Activated CD4-positive, alpha-beta T cell treated with anti-CD3 and anti-CD28 coated beads for 24 hours (primary cell): ENCODE results near the gene CFAP57.

Experiments
- DNase-seq, 2 donors: peaks; one replicate each; pipeline ENCODE4 v3.0.0-alpha.2; 2020; ENCODE audit warnings: low read depth in 2 of 2

Gene CFAP57

DNA sequence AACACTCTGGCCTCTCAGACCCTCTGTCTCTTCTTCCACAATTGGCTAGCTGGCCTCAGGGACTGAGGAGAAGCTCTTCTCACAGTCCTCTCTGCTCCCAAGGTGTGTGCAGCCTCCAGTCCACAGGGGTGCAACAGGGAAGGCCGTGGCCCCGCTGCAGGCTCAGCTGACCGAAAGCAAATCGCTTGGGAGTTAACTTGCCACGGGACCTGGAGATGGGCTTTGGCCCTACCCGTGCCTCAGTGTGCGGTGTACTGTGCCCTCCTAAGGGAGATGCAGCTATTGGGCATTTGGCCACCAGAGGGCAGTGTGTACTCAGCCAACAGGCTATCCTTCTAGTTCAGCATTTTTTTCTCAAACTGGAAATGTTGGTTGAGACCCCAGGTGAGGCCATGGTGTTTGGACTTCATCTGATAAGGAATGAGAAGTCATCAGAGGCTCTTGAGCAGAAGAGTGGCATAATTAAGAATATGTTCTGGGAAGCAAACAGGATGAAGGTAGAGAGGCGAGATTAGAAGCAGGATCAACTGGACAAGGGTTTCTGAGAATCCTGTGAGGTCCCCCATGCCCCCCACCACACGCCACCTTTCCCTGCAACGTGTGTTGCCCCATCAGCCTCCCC lies 55.1 kb downstream of the CFAP57 start:
- DNase-seq: peak; percentile 85

DNA sequence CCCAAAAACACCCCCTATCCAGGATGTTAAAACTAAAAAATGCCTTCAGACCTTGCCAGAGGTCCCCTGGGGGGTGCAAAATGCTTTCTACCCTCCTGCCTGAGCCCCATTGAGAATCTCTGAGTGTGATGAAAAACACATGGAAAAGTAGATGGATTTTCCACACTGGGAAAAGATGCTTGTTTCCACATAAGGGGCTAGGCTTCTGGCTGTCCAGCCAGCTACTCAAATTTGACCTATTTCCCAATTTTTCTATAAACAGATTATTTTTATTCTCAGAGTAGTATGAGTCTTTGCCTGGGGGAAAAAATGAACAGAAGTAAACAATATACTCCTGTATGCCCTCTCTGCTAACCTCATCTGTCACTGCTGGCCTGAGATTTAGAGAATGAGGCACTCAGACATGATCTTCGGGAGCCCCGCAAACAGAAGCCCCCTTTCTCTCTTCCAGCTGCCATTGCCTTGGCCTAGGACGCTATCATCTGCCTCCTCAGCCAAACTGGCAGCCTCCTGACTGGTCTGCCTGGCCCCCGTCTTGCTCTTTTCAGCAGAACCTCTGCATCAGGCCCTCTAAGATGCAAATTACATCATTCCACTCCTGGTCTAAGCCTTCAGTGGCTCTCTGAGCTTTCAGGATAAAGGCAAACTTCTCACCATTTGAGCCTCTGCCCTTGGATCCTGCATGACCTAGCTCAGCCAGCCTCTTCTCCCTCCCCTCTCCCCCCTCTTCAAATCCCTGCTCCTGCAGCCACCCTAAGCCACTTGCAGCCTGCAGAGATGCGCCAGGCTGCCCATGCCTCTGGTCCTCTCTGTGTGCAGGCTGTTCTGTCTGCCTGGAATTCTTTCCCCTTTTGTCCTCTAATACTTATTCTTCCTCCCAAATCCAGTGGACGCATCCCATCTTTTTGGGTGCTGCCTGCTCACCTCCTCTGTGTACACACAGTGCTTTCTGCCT lies 58.0 kb downstream of the CFAP57 start:
- DNase-seq: no peak

DNA sequence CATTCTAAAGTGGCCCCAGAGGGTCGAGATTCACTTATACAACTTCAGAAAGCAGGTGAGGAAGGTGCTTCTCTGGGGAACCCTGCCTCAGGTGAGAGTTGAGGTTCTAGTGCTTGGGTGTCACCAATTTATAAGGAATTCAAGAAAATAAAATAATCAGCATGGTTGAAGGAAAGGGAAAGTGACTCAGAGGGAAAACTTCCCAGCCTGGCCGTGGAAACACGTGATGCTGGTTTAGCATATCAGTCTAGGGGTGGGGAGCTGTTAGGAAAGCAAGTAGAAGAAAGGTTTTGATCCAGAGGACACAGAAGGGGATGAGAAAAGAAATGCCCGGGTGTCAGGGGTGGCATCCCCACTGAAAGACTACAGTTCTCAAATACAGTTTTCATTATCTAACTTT lies 59.9 kb downstream of the CFAP57 start:
- DNase-seq: no peak

DNA sequence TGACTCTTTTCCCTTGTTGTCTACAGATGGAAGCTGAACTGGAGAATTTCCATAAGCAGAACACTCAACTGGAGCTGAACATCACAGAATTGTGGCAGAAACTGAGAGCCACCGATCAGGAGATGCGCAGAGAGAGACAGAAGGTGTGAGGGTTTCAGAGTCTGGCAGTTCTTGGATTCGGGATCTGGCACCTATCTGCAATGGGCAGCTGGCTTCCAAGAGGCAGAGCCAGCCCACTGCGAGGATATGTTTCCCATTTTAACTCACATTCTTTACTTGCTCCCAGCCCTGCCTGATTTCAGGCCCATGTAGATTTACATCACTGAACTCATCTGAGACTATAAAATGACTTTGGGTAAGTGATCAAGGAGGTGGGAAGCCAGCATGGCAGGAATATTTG lies 60.4 kb downstream of the CFAP57 start:
- no peak for DNase-seq

DNA sequence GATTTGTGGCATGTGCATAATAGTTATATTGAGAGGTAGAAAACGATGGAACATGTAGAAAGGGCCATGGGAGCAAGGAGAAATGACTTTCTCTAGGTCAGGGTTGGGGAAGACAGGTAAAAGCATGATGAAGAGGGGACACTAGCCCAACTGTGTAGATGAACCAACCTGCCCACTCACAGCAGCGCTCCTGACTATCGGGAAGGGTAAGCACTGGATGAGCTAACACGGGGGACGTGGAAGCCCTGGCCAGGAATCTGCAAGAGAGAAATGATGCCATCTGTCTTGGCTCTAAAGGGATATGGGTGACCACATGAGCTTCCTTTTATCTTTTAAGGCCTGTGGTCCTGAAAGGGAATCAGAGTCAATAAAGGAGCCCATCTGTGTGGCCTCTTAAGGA lies 61.5 kb downstream of the CFAP57 start:
- no peak for DNase-seq

DNA sequence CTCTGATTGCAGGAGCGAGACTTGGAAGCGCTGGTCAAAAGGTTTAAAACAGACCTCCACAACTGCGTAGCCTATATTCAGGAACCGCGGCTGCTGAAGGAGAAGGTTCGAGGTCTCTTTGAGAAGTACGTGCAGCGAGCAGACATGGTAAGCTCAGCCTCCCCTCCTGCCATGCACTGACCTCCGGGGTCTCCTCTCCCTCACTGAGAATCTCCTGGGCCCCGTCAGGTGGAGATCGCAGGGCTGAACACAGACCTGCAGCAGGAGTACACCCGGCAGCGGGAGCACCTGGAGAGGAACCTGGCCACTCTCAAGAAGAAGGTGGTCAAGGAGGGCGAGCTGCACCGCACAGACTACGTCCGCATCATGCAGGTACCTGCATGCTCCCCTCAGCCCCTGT lies 62.1 kb downstream of the CFAP57 start:
- DNase-seq: no peak

DNA sequence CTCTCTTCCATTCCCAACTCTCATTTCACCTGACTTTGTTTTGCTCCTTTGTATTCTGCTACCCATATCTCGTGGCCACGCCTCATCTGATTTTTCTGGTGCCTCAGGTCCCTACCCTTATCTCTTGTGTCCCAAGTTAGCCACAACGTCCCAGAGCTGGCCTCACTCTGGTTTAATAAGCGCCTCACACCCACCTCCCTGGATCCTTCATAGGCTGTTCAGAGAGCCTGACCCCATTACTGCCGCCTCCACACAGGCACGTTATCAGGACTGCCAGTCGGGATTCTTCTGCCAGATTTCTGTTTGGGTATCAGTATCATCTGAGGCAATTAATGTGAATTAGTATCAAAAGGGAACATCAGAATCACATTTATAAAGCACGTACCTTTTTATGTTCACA lies 62.9 kb downstream of the CFAP57 start:
- no peak for DNase-seq

DNA sequence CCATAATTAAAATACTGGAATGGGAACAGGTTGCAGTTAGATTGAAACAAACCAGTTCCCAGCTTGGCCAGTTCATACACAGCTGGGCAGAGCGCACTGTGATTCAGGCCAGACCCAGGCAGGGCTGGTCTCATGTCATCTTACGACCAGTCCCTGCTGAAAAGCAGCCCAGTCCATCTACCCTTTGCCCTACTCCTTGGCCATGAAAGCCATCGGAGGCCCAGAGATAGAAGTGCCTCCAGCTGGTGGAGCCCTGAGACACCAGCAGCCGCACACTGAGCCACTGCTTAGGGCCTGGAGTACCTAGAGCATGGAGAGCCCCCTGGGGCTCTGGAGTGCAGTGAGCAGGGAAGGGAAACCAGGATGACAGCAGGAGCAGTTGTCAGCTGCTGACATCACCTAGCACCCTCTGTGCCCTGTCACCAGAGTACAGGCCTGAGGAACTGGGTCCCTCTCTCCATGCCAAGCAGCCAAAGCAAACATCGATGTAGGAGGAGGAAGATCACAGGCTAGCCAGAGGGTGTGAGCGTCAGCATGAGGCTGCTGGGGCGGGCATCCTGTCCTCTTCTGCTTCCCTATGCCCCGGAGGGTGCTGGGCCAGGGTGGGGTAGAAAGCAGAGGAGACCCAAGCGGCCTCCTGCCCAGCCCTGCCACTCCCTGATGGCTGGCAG lies 63.5 kb downstream of the CFAP57 start:
- no peak for DNase-seq

DNA sequence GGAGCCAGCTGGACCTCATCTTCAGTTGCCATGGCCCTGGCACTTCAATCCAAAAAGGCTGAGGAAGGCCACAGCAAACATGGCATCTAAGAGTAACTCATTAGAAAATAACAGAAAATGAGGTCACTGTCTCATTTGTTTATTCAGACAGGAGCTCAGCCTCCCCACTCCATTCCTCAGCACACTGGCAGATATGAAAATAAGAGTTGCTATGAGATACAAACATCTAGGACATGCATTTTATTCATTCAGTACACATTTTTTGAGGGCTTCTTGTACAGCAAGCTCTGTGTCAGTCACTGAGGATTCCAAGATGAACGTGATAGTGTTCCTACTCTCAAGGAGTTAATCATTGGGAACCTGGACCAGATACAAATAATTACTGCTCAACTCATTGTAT lies 65.0 kb downstream of the CFAP57 start:
- DNase-seq: no peak

DNA sequence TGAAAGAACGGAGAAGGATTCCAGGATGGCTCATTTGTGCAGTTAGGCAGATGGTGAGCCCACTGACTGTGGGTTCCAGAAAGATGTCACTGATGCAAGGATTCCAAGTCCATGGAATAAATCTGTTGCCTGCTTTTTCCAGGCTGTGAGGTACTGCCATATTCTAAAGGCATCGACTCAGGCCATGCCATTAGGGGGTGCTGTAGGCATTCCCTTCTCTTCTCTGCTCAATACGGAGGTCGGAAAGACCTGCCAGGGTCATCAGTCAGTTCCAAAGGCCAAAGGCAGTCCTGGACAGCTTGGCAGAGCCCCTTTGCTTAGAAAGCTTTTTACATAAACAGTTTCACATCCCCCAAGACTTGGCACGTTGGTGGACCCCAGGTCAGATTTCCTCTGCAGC lies 66.0 kb downstream of the CFAP57 start:
- DNase-seq: peak in 1 of 2 donors; percentile 17

DNA sequence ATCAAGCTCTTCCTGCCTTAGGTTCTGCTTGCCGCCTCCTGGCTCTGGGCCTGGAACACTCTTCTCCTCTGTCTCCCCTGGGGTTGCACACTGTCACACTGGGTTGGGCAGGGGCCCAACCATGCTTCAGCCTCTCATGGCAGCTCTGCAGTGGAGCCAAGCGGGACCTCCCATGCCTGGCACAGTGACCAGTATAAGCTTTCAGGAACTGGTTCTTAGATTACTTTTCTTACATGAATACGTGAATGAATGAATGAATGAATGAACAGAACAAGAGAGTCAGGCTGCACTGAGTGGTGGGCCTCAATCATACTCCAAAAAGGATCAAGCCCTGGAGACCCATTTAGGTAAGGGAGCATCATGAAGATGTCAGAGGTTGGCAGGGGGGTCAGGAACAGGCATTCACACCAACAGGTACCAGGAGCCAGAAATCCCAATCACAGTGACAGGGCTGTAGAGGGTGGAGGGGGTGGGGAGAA lies 66.9 kb downstream of the CFAP57 start:
- no peak for DNase-seq

DNA sequence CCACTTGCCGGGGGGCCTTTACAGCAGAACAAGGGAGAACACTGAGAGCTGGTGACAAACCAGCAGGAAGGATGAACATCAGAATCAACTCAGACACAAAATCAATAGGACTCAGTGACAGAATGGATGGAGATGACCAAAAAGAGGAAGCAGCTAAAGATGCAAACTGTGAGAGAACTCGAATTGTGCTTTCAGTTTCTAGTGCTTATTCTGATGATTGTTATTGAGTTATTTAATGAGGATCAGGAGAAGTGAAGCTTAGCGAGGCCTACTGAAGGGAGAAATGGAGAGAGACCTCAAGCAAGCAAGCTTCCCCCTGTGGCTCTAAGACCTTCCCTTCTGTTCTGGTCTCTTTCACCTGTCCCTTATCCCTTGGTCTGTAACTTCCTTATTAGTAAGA lies 67.4 kb downstream of the CFAP57 start:
- DNase-seq: no peak

DNA sequence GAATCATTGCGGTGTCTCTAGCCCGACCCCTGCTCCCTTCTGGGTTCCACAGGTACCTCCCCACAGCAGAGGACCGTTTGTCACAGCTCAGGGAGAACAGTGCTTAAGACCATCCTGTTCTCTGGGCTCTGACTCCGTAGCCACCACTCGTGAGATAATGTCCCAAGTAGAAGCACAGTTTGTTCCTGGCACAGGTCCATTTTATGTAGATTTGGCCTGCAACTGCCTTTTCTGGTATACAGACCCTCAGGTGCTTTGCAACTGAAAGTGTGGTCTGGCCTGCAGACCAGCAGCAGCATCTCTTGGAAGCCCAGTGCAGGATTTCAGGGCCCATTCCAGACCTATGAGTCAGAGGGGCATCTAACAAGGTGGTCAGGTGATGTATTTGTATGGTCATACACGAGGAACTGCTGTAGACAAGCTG lies 69.3 kb downstream of the CFAP57 start:
- DNase-seq: no peak

DNA sequence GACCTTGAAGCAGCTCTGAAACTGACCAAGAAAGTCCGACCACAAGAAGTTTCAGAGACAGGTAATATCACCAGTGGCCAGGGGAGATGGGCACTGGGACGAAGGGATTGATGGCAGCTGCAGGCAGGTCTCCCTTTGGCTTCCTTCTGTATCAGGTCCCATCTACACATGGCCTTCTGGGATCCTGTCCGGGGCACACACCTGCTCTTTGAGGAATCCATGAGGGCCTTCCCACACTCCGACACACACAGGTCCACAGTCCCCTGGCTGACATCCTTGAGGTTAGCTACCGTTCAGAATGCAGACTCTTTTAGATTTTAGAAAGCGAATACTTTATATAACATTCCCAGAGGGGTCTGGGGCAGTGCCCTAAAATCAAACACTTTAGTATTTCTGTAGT lies 71.2 kb downstream of the CFAP57 start:
- DNase-seq: no peak

DNA sequence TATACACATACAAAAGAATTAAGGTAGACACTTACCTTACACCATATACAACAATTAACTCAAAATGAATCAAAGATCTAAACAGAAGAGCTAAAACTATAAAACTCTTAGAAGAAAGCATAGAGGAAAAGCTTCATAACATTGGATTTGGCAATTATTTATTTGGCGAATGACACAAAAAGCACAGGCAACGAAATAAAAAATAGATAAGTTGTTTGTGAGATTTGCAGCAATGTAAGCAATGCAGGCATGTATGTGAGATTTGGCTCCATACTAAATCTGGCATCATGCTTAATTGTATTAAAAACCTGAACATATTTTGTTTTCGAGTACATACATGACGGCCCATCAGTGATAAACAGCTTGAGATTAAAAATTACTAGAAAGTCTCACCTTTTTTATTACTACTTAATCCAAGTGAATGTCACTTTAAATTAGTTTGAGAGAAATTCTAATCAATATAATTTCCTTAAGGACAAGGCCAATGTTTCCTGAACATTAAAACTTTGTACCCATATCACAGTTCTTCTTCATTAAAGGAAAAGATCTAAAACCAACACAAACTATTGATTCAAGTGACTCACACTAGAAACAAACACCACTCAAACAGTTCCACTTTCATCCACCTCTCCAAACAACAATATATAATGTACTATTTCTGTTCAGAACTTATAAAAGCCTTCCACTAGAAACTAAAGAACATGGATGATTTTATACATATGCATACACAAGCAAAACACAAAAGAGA lies 74.5 kb downstream of the CFAP57 start:
- DNase-seq: no peak

DNA sequence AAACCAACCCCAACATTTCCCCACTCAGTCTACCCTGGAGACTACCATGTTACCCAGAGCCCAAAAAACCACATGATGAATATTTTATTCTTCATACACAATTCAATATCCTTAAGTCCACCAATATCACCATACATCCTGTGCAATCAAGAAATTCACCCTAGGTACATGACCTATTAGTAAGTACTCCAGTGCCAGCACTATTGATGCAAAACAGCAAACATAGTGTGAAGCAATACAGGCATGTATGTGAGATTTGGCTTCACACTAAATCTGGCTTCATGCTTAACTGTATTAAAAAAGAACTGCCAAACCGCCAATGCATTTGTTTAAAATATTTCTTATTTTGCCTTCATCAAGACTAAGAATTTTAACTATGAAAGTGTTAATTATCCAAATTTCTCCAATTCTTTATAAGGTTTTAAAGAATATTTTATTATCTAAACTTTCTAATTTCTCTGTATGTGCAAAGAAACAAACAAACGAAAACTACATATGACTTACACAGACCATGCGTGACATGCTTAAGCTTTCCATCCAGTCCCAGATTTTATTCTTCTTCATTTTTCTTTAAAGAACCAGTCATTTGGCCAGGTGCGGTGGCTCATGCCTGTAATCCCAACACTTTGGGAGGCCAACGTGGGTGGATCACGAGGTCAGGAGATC lies 75.3 kb downstream of the CFAP57 start:
- DNase-seq: no peak

DNA sequence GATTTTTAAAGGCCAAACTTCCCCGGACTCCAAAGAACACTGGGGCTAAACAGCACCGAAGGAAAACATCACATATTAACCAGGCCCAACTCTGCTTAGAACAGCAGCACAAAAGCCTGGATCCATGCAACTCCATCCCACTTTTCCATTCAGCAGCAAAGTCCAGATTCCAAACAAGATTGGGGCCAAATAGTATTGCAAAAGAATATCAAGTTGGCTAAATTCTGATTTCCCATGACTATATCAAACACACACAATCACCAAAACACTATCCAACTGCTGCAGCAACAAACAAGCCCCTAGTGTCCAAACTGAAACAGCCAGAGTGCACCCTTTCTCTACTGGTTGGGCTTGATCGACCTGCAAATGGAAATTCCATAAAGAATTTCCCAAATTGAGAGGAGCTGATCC lies 78.2 kb downstream of the CFAP57 start:
- DNase-seq: no peak

DNA sequence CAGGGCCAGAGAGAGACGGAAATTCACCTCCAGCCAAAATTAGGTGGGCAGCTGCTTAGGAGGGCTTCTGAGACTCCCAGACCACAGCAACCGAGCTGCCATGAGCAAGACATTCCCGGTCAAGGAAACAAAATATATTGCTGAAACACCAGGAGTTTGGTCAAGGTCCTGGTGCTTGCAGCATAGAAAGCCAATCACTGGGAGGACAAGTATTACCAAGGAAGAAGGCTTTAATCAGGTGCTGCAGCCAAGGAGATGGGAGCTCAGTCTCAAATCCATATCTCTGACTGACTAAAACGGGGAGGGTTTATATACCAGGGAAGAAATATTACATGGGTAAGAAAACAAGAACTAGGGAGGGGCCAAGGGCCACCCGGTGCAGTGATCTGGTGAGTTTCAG lies 78.9 kb downstream of the CFAP57 start:
- DNase-seq: no peak

DNA sequence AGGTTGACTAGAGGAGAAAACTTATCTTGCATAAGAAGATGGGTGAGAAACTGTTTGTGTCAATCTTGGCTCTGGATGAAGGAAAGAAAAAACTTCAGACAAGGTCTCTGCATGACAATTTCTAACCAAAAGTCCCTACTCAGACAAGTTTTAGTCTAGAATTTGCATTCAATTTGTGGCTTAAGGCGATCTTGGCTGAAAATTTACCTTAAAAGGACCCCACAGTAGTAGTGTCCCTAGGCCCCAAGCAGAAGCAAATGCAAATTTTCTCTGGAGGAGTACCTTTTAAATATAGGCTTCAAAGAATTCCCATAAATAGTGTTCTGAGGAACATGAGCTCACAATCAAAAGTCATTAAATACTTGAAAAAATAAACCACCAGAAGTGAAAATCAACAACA lies 80.1 kb downstream of the CFAP57 start:
- no peak for DNase-seq

DNA sequence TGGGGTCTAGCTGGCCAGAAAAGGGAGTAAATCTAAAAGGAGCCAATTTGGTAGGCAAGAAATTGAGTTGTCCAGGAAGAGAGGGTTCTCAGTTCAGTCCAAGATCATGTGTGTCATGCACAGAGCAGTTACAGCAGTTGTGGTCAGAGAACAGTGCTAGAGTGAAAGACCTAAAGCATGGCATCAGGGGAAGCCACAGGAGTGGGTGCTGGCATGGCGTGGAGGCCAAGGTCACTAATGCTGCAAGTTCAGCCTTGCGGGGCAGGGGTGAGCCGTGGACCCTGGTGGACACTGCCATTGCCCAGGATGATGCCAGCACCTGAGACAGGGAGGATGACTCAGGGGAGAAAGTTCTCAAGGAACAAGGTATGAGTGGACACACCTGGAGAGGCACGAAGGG lies 81.0 kb downstream of the CFAP57 start:
- no peak for DNase-seq

DNA sequence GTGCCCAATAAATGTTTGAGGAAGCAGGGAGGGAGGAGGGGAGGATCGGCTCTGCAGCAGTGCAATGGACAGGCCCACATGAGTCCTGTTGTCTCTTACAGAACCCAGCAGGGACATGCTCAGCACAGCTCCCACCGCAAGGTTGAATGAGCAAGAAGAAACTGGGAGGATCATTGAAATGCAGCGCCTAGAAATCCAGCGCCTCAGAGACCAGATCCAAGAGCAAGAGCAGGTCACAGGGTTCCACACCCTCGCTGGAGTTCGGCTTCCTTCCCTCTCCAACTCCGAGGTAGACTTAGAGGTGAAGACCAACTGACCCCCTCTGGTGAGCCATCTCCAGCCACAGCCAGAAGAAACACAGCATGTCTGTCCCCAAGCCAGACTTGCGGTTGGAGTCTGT lies 81.7 kb downstream of the CFAP57 start:
- no peak for DNase-seq
